Right atrium auricular region (tissue), 2 donors: ENCODE measurements around the gene ACAD9. TPM values are rescaled to one million over a fixed set of nuclear protein-coding genes. Genes with fewer than 3 reads are reported as not detected.

Experiments used
- DNase-seq: peaks from one replicate; pipeline ENCODE4 v3.0.0-alpha.2; 2019; ENCODE audit warnings: low spot score
- H3K27ac ChIP-seq, 2 donors: fragments of 200-600 bp; sonication (generic); 1 replicate in 1 of 2; 2 replicates in 1 of 2; pipeline ENCODE4 v1.5.1; 2016 to 2019
- H3K27me3 ChIP-seq, 2 donors: fragments of 200-600 bp; sonication (generic); one replicate each; pipeline versions ENCODE4 v1.5.1 to v1.6.0; 2017 to 2019
- H3K36me3 ChIP-seq: fragments of 200-600 bp; sonication (generic); one replicate; pipeline ENCODE4 v1.5.1; 2016
- H3K4me1 ChIP-seq, 2 donors: fragments of 200-600 bp; sonication (generic); one replicate each; pipeline versions ENCODE4 v1.5.1 to v1.6.0; 2017 to 2019
- H3K4me3 ChIP-seq, 2 donors: fragments of 200-600 bp; sonication (generic); 1 replicate in 1 of 2; 2 replicates in 1 of 2; pipeline ENCODE4 v1.5.1; 2017 to 2019; ENCODE audit warnings: mild to moderate bottlenecking in 1 of 2, moderate library complexity in 1 of 2
- H3K9me3 ChIP-seq, 2 donors: fragments of 200-600 bp; sonication (generic); one replicate each; pipeline ENCODE4 v1.5.1; 2019
- total RNA-seq, 2 donors: library from RNA; depleted of rRNA; stranded (reverse); fragments of >200 nt; gene quantifications; one replicate each; pipeline ENCODE4 v1.1.0, GENCODE V29; 2016
- TF ChIP-seq, protein P1 (sequence below), 2 donors: fragments of 200-600 bp; sonication (generic); IDR thresholded peaks; one replicate each; pipeline ENCODE4 v1.5.1; 2019; ENCODE audit warnings: antibody characterized with exemption in 2 of 2

The ACAD9 gene
- total RNA-seq, 2 donors from 2014 or later: 27.6 to 34.3 TPM

DNA sequence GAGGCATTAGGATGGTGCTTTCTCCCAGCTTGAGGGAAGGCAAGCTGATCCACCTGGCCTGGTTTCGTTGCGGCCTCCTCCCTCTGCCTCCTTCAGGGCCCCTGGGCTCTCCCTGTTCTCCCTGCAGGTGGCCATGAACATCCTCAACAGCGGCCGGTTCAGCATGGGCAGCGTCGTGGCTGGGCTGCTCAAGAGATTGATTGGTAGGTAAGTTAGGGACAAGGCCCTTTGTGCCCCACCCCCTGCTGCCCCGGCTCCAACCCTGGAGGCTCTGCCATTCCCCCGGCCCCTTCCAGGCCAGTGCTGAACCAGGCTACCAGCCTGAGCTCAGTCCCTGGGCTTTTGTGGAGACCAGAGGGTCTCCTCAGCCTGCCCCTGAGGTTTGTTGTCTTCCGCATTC, 23.0 kb downstream of the ACAD9 start:
- Histone ChIP-seq H3K9me3 (no peaks in the 10 kb centered on the region), H3K4me3 (no peak overlapping the region), H3K36me3 (peaks cover 99% of the 10 kb centered on the region), H3K27me3 (no peaks in the 10 kb centered on the region), H3K27ac (no peak overlapping the region), H3K4me1 (no peaks in the 10 kb centered on the region)
- TF ChIP-seq, protein P1, sequence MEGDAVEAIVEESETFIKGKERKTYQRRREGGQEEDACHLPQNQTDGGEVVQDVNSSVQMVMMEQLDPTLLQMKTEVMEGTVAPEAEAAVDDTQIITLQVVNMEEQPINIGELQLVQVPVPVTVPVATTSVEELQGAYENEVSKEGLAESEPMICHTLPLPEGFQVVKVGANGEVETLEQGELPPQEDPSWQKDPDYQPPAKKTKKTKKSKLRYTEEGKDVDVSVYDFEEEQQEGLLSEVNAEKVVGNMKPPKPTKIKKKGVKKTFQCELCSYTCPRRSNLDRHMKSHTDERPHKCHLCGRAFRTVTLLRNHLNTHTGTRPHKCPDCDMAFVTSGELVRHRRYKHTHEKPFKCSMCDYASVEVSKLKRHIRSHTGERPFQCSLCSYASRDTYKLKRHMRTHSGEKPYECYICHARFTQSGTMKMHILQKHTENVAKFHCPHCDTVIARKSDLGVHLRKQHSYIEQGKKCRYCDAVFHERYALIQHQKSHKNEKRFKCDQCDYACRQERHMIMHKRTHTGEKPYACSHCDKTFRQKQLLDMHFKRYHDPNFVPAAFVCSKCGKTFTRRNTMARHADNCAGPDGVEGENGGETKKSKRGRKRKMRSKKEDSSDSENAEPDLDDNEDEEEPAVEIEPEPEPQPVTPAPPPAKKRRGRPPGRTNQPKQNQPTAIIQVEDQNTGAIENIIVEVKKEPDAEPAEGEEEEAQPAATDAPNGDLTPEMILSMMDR (IDR thresholded peaks at IDR 0.05): no peak
- no peak for DNase-seq

DNA sequence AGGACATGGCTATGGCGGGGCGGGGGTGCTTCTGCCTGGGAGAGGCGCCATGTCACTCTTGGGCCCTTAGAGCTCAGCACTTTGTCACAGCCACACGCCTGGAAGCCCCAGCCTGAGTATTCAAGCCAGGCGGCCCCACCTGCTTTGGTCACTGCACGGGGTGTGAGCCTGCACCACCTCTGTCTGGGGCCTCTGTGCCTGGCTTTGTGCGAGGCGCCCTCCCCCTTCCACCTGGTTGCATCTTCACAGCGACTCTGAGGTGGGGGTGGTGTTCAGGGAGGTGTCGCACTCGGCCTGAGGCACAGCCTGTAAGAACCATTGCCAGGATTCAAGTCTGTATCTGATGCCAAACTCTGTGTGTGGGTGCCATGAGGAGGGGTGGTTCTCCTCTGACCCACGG, 24.1 kb downstream of the ACAD9 start:
- Histone ChIP-seq H3K4me3 (no peak overlapping the region), H3K27ac (no peak overlapping the region), H3K27me3 (no peaks in the 10 kb centered on the region), H3K36me3 (peaks cover 99% of the 10 kb centered on the region), H3K9me3 (no peaks in the 10 kb centered on the region), H3K4me1 (no peaks in the 10 kb centered on the region)
- no peak for DNase-seq
- TF ChIP-seq, protein P1 (IDR thresholded peaks at IDR 0.05): no peak

DNA sequence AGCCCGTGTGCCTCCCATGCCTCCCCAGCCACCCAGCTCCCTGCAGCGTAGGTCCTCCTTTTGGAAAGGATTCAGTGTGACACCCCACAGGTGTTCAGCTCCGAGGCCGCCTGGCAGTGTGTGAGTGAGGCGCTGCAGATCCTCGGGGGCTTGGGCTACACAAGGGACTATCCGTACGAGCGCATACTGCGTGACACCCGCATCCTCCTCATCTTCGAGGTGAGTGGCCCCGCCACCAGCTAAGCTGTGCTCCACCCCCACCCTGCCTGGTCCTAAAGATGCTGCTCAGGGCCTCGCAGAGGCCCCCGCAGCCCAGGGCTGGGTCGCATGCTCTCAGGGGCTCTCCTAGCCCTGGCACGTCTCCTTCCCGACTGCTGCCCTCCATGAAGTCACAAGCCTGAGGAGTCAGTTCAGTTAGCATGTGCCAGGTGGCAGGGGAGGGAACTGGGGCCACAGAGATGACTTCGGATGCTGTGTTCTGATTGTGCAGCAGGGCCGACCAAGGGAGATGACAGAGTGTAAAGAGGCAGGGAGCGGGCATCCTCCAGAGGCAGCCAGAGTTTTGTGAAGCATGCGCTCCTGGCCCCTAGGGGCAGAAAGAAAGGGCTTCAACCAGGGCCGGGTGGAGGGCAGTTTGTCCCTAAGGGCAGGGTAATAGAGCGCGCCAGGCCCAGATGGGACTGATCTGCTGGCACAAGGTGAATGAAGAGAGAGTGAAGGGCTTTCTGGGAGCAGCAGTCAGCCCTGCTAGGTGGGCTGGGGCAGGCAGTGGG, 26.8 kb downstream of the ACAD9 start:
- H3K27ac ChIP-seq: no peak overlapping the region
- TF ChIP-seq, protein P1 (IDR thresholded peaks at IDR 0.05): no peak
- no peak for DNase-seq

DNA sequence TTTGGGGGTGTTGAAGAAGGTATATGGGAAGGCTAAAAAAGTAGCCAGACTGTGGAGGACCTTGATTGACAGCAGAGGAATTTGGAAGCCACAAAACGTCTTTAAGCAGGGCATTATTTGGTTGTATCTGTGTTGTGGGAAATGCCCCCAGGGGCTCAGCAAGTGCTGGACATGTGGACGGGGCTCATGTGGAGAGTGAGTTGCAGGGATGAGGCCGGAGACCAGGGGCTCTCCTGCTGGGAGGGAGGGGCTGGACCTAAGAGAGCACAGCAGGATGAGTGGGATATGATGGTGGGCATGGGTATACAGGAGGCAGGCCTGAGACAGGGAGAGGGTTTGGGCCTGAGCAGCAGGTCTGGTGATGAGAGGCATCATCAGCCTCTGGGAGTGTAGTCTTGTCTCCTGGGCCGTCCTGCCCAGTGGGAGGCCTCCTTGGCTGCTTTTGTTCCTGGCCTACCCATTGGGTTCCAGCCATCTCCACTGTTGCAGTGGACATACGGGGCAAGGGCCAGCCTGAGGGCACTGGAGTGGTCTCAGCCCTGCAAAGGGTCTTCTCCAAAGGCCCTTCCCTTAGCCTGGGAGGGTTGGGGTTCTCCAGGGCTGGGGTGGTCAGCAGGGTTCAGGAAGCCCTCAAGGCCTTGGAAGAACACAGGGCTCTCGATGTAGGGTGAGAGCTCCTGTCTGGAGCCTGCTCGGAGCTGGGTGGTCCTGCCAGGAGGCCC, 27.5 kb downstream of the ACAD9 start:
- peaks cover 0 to 10% of the 10 kb centered on the region in 2 donors for H3K4me1 ChIP-seq
- H3K36me3 ChIP-seq: peaks cover 98% of the 10 kb centered on the region
- H3K4me3 ChIP-seq: no peak overlapping the region
- TF ChIP-seq, protein P1 (IDR thresholded peaks at IDR 0.05): no peak
- no peaks in the 10 kb centered on the region for H3K9me3 ChIP-seq
- no peak overlapping the region for H3K27ac ChIP-seq
- H3K27me3 ChIP-seq: no peaks in the 10 kb centered on the region
- DNase-seq: no peak

More for the DNA sequence above, 26.8 kb downstream of the ACAD9 start:
- H3K4me3 ChIP-seq: no peak overlapping the region
- no peaks in the 10 kb centered on the region for H3K27me3 ChIP-seq
- H3K36me3 ChIP-seq: peaks cover 98% of the 10 kb centered on the region
- H3K4me1 ChIP-seq: peaks cover 0 to 5% of the 10 kb centered on the region in 2 donors
- H3K9me3 ChIP-seq: no peaks in the 10 kb centered on the region

DNA sequence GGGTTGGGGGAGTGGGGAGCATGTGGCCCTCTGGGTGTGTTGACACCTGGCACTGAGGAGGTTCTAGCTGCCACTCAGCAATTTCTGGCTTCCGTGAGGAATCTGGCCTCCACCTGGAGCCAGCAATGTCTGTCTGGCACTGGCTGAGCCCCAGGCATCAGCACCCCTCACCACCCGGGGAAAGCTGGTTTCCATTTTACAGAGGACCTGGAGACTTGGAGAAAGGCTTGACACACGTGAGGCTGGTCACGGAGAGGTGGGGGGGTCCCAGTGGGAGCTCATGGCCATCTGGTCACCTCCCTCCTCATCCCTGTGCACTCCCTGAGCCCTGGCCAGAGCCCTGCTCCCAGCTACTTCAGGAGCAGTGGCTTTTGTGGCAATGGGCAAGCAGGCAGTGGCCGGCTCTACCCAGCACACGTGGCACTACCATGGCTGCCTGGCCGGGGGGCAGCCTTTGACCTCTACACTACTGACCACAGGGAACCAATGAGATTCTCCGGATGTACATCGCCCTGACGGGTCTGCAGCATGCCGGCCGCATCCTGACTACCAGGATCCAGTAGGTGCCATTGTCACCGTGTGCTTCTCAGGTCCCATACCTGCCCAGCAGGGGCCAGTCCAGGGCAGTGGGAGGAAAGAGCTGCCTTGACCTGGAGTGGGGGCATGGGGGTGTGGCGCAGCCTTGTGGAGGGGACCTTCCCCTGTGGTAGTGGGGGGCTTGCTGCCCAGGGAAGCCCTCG, 28.5 kb downstream of the ACAD9 start:
- Histone ChIP-seq H3K4me1 (peaks cover 0 to 10% of the 10 kb centered on the region in 2 donors), H3K27me3 (no peaks in the 10 kb centered on the region), H3K27ac (no peak overlapping the region), H3K9me3 (no peaks in the 10 kb centered on the region), H3K4me3 (no peak overlapping the region), H3K36me3 (peaks cover 97% of the 10 kb centered on the region)
- no peak for DNase-seq
- TF ChIP-seq, protein P1 (IDR thresholded peaks at IDR 0.05): no peak
